Adrenal gland (tissue), 12 donors: ENCODE data around the gene RAD51AP2. TPM values are rescaled to one million over a fixed set of nuclear protein-coding genes. Genes with fewer than 3 reads are reported as not detected.
A peak's percentile ranks its signal among the peaks of the same experiment; 100 is the strongest.

Experiments
- DNase-seq, 7 donors: peaks; one replicate each; pipeline ENCODE4 v3.0.0-alpha.2; 2019 to 2020
- H3K27ac ChIP-seq, 5 donors: fragments of 200-600 bp; sonication (generic) in 4 of 5; 1 replicate in 3 of 5; 2 replicates in 2 of 5; pipeline versions ENCODE4 v1.5.1 to v1.8.0; 2016 to 2020; ENCODE audit warnings: mild to moderate bottlenecking in 1 of 5
- H3K27me3 ChIP-seq: fragments of 200-600 bp; 2 replicates; pipeline ENCODE4 v1.8.0; 2021
- H3K36me3 ChIP-seq, 2 donors: fragments of 200-600 bp; replicated peaks in 1 of 2; 1 replicate in 1 of 2; 2 replicates in 1 of 2; pipeline versions ENCODE4 v1.5.1 to v1.8.0; 2018 to 2022
- H3K4me1 ChIP-seq, 2 donors: fragments of 200-600 bp; replicated peaks in 1 of 2; 1 replicate in 1 of 2; 2 replicates in 1 of 2; pipeline versions ENCODE4 v1.5.1 to v1.8.0; 2018 to 2021
- H3K4me3 ChIP-seq, 4 donors: fragments of 200-600 bp; sonication (generic) in 3 of 4; one replicate each; pipeline ENCODE4 v1.5.1; 2016 to 2018
- H3K9me3 ChIP-seq, 3 donors: fragments of 200-600 bp; sonication (generic) in 1 of 3; replicated peaks in 1 of 3; 1 replicate in 2 of 3; 2 replicates in 1 of 3; pipeline versions ENCODE4 v1.5.1 to v1.8.0; 2016 to 2021
- POLR2A ChIP-seq, 2 donors: fragments of 450-650 bp; IDR thresholded peaks; one replicate each; pipeline ENCODE4 v1.6.1; 2017; ENCODE audit warnings: antibody characterized with exemption in 2 of 2, mild to moderate bottlenecking in 2 of 2, moderate library complexity in 1 of 2
- WGBS, 4 donors: extraction: QIAGEN DNeasy Blood & Tissue Kit in 2 of 4; methylation state at CpG; one replicate each; pipeline versions ENCODE4 v1.1.5 to v1.1.7; 2013 to 2017; 5-methylcytosine and 5-hydroxymethylcytosine counted together
- intact Hi-C, 2 donors: fragments of 100-400 bp; cut with DNase I; formaldehyde crosslinking; loops; one replicate each; pipeline versions ENCODE4 v1.14.1 to v1.15.0; 2022 to 2023
- polyA plus RNA-seq, 3 donors: library from polyadenylated mRNA; stranded (reverse); fragments of 200-250 nt in 2 of 3; fragments of 350-450 nt in 1 of 3; fragmentation: Illumina TruSeq in 1 of 3; extraction: RNeasy Lipid Tissue Mini Kit (QIAGEN cat#74804) in 1 of 3; gene quantifications; one replicate each; pipeline ENCODE4 v1.2.3, GENCODE V29; 2013 to 2014
- total RNA-seq, 9 donors: library from RNA; depleted of rRNA in 4 of 9; stranded (reverse); fragments of >200 nt in 4 of 9; fragments of 120-200 nt in 1 of 9; fragmentation: NEBNext Ultra II Directional in 1 of 9; extraction: Animal tissue kit (Norgen Biotek cat#: 25700) in 1 of 9; gene quantifications; one replicate each; pipeline versions ENCODE4 v1.1.0 to v1.2.4, GENCODE V29; 2013 to 2023
- TF ChIP-seq, protein P1 (sequence below), 6 experiments: fragments of 450-650 bp in 4 of 6; fragments of 200-600 bp in 2 of 6; sonication (generic) in 1 of 6; IDR thresholded peaks; 1 replicate in 5 of 6; 2 replicates in 1 of 6; pipeline versions ENCODE4 v1.5.1 to v1.8.0; 2016 to 2021; ENCODE audit warnings: antibody characterized with exemption in 6 of 6, mild to moderate bottlenecking in 2 of 6, moderate library complexity in 1 of 6
- donor health status: healthy with polysubstance abuse.
- donor health status: Bipolar disorder and iron deficiency.
- donor health status: DM: yes; HTN: yes; CAD: no.
- donor health status: DM: no; HTN: no; CAD: no.
- donor health status: DM: no; HTN: no; CAD: no.
- donor health status: DM: yes; HTN: yes; CAD: no.

RAD51AP2 gene
- total and polyA plus RNA-seq, 12 donors: 0.07 to 0.20 (median 0.11) TPM; not detected in 4

DNA sequence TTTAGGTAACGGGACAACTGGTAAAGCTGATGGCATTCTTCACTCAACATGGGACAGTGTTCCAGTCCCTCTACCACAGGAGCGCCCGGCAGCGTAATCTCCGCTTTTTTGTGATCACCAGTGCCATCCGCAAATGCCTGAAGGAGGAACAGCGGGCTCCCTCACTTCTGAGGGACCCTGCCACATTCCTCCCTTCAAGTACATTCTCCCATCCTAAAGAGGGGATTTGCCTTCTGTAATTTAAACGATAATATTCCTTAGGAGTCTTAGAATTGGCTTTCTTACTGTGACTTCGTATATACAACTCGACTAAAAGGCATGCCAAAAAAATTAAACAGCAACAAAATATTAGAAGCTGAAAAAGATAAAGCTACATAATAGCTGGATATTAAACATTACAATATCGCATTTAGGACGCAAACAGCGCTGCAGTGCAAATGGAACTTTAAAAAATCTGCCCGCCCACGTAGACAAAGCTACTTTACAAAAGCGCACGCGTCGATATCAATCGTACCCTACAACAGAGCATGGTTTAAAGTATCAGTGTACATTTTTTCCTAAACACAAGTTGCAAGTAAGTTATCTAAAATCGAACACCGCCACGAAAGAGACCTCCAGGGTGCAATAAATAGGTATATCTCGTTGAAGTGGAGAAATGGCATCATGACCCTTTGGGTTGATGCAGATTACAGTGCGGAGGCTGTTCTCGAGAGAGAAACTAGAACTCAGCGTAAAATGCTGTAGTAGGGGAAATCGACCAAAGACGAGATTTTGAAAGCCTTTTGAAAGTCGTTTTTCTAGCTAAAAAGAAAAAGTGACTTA, 20.0 kb upstream of the RAD51AP2 start:
- peaks cover 5% of the 10 kb centered on the region for H3K27me3 ChIP-seq
- peak overlapping the region in 3 of 5 donors; percentile 35 to 80 (median 62) for H3K27ac ChIP-seq
- H3K9me3 ChIP-seq: no peaks in the 10 kb centered on the region
- no peaks in the 10 kb centered on the region for H3K36me3 ChIP-seq
- no peaks in the 10 kb centered on the region for H3K4me1 ChIP-seq
- no peak for TF ChIP-seq POLR2A (IDR thresholded peaks at IDR 0.05)
- TF ChIP-seq, protein P1, sequence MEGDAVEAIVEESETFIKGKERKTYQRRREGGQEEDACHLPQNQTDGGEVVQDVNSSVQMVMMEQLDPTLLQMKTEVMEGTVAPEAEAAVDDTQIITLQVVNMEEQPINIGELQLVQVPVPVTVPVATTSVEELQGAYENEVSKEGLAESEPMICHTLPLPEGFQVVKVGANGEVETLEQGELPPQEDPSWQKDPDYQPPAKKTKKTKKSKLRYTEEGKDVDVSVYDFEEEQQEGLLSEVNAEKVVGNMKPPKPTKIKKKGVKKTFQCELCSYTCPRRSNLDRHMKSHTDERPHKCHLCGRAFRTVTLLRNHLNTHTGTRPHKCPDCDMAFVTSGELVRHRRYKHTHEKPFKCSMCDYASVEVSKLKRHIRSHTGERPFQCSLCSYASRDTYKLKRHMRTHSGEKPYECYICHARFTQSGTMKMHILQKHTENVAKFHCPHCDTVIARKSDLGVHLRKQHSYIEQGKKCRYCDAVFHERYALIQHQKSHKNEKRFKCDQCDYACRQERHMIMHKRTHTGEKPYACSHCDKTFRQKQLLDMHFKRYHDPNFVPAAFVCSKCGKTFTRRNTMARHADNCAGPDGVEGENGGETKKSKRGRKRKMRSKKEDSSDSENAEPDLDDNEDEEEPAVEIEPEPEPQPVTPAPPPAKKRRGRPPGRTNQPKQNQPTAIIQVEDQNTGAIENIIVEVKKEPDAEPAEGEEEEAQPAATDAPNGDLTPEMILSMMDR (IDR thresholded peaks at IDR 0.05): no peak
- 2 to 3% (median 2%) methylated on average over 28 to 30 of the region's 30 CpGs for WGBS, 4 donors
- peak overlapping the region in 2 of 4 donors; percentile 10 to 51 for H3K4me3 ChIP-seq
- intact Hi-C loops: no loop called here
- DNase-seq: peak in 4 of 7 donors; percentile 16 to 53 (median 22)

DNA sequence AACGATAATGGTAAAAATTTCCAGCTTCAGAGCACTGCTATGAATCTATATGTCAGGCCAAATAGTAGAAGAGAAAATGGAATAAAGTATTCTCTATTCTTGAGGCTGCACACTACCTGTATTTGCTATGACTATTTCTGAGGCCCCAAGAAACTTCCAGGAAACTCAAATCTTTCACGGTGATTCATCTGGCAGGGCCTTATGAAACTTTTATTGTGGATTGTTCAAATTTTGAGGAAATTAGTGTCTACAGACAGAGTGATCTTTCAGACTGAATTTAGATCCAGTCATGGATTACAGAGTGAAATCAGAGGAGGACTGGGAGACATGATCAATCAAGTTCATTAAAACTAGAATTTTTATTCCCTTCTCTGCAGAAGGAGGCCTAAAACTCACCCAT, 18.2 kb upstream of the RAD51AP2 start:
- H3K9me3 ChIP-seq: no peaks in the 10 kb centered on the region
- H3K4me3 ChIP-seq: no peak overlapping the region
- no peaks in the 10 kb centered on the region for H3K4me1 ChIP-seq
- 76 to 91% (median 81%) methylated on average over 2 of the region's 2 CpGs for WGBS, 4 donors
- peaks cover 5% of the 10 kb centered on the region for H3K27me3 ChIP-seq
- no peak overlapping the region for H3K27ac ChIP-seq
- DNase-seq: no peak
- intact Hi-C loops: no loop called here
- no peak for TF ChIP-seq POLR2A (IDR thresholded peaks at IDR 0.05)
- TF ChIP-seq, protein P1 (IDR thresholded peaks at IDR 0.05): no peak
- no peaks in the 10 kb centered on the region for H3K36me3 ChIP-seq

DNA sequence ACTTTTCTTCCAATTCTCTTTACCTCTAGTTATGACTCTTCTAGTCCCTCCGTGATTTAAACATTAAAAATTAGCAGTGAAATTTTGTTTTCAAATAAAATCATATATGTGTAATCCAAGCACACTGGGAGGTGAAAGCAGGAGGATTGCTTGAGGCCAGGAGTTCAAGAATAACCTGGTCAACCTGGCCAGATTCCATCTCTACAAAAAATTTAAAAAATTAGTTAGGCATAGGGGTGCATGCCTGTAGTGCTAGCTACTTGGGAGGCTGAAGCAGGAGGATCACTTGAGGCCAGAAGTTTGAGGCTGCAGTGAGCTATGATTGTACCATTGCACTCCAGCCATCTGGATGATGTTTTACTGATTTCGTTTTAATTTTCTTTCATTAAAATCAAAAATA, 15.3 kb upstream of the RAD51AP2 start:
- Histone ChIP-seq H3K36me3 (no peaks in the 10 kb centered on the region), H3K4me1 (no peaks in the 10 kb centered on the region), H3K27ac (no peak overlapping the region), H3K27me3 (no peaks in the 10 kb centered on the region), H3K4me3 (no peak overlapping the region), H3K9me3 (no peaks in the 10 kb centered on the region)
- WGBS, 4 donors: 64 to 76% (median 74%) methylated on average over 2 of the region's 2 CpGs
- DNase-seq: no peak
- no peak for TF ChIP-seq POLR2A (IDR thresholded peaks at IDR 0.05)
- TF ChIP-seq, protein P1 (IDR thresholded peaks at IDR 0.05): no peak
- intact Hi-C loops: no loop called here

DNA sequence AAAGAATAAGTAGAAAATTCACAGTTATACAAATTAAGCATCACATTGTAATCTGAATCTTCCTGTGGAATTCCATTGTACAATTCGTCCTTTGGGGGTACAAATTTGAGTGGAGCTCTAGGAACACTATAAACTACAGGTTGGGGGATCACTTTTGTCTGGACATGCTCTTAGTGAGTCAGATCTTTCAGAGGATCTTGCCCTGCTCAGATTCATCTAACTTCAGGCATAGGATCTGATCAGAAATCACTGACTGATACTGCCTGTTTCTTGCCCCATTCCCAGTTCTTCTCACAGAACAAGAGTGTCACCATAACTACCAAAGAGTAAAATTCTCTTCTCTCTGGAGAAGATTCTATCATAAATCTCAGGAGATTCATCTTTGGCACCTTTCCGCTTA, 11.5 kb upstream of the RAD51AP2 start:
- H3K4me1 ChIP-seq: no peaks in the 10 kb centered on the region
- H3K4me3 ChIP-seq: no peak overlapping the region
- H3K27me3 ChIP-seq: no peaks in the 10 kb centered on the region
- no peak for TF ChIP-seq POLR2A (IDR thresholded peaks at IDR 0.05)
- TF ChIP-seq, protein P1 (IDR thresholded peaks at IDR 0.05): no peak
- H3K36me3 ChIP-seq: no peaks in the 10 kb centered on the region
- no peaks in the 10 kb centered on the region for H3K9me3 ChIP-seq
- WGBS, 4 donors: 71 to 85% (median 73%) methylated on average over 2 of the region's 2 CpGs
- DNase-seq: no peak
- intact Hi-C loops: no loop called here
- H3K27ac ChIP-seq: no peak overlapping the region
